HepG2 (cell line): ENCODE data around the gene PACS2. TPM values are rescaled to one million over a fixed set of nuclear protein-coding genes. Genes with fewer than 3 reads are reported as not detected.

Experiments used
- ATAC-seq: fragments of 200-7000 bp; cut with Tn5 transposase; 3 replicates; pipeline ENCODE4 v1.9.1; 2020; ENCODE audit warnings: mild to moderate bottlenecking, moderate library complexity
- BruUV-seq: library from RNA; stranded (reverse); fragments of 400-500 nt; replicated peaks from 2 replicates; lab custom pipeline; 2021; lab: Mats Ljungman, UMichigan
- CTCF ChIA-PET: fragments of 300-600 bp; formaldehyde crosslinking; extraction: SDS; loops from one replicate; lab custom pipeline; 2021; ENCODE audit warnings: low total read pairs, inconsistent platforms, low intra/inter-chr PET ratio; lab: Yijun Ruan, JAX
- POLR2A ChIA-PET: fragments of 350-600 bp; sonication (Branson Sonifier 250); formaldehyde crosslinking; loops from one replicate; lab custom pipeline; 2020; ENCODE audit warnings: antibody characterized with exemption, inconsistent platforms; lab: Yijun Ruan, JAX
- DNase-seq: peaks from one replicate; pipeline ENCODE4 v3.0.0-alpha.2; 2015; ENCODE audit warnings: low spot score
- FAIRE-seq: peaks from 3 replicates; lab custom pipeline; 2011; peaks lifted over from hg19 to GRCh38; lab: Jason Lieb, UNC
- H2AFZ ChIP-seq: one replicate; pipeline ENCODE4 v1.6.1; 2011; ENCODE audit warnings: low read length, inconsistent platforms
- H3K27ac ChIP-seq: fragments of 300-600 bp; 3 replicates; pipeline ENCODE4 v1.8.0; 2011; ENCODE audit warnings: mixed run types, mild to moderate bottlenecking, mixed read lengths, low read length, inconsistent platforms; ENCODE audit not compliant: insufficient read depth; ENCODE audit errors: extremely low read length
- H3K27me3 ChIP-seq, 2 experiments: fragments of 200-600 bp in 1 of 2; 2 replicates in 1 of 2; 3 replicates in 1 of 2; pipeline versions ENCODE4 v1.6.0 to v1.8.0; 2011; ENCODE audit warnings: low read length in 2 of 2, mild to moderate bottlenecking in 2 of 2, moderate library complexity in 2 of 2, inconsistent platforms in 1 of 2; ENCODE audit not compliant: insufficient read depth in 2 of 2, control insufficient read depth in 1 of 2
- H3K36me3 ChIP-seq, 2 experiments: fragments of 200-600 bp in 1 of 2; replicated peaks in 1 of 2; 2 replicates in 1 of 2; 3 replicates in 1 of 2; pipeline versions ENCODE4 v1.5.1 to v1.8.0; 2011; ENCODE audit warnings: low read length in 2 of 2, inconsistent platforms in 1 of 2; ENCODE audit not compliant: insufficient read depth in 2 of 2, control insufficient read depth in 1 of 2
- H3K4me1 ChIP-seq: 2 replicates; pipeline ENCODE4 v1.5.1; 2012; ENCODE audit warnings: low read length, inconsistent platforms; ENCODE audit not compliant: insufficient read depth
- H3K4me2 ChIP-seq: 2 replicates; pipeline ENCODE4 v1.6.0; 2011; ENCODE audit warnings: low read depth, low read length, inconsistent platforms
- H3K4me3 ChIP-seq, 3 experiments: fragments of 200-600 bp in 1 of 3; sonication (generic), shearing (Covaris generic) in 1 of 3; replicated peaks in 1 of 3; 2 replicates each; pipeline ENCODE4 v1.5.1; 2011 to 2016; ENCODE audit warnings: low read length in 3 of 3, inconsistent platforms in 2 of 3, low read depth in 2 of 3, mild to moderate bottlenecking in 2 of 3, control low read depth in 1 of 3, mixed read lengths in 1 of 3; ENCODE audit not compliant: insufficient read depth in 1 of 3
- H3K79me2 ChIP-seq: one replicate; pipeline ENCODE4 v1.6.1; 2011; ENCODE audit warnings: low read length, inconsistent platforms; ENCODE audit not compliant: insufficient read depth
- H3K9ac ChIP-seq: 2 replicates; pipeline ENCODE4 v1.6.0; 2011; ENCODE audit warnings: mild to moderate bottlenecking, low read depth, low read length, inconsistent platforms; ENCODE audit not compliant: insufficient read depth
- H3K9me3 ChIP-seq: 2 replicates; pipeline ENCODE4 v1.5.1; 2012; ENCODE audit warnings: mild to moderate bottlenecking, low read length
- H4K20me1 ChIP-seq: 2 replicates; pipeline ENCODE4 v1.6.0; 2011; ENCODE audit warnings: inconsistent platforms, mild to moderate bottlenecking, low read length, moderate library complexity; ENCODE audit not compliant: insufficient read depth
- ADNP ChIP-seq: sonication (generic); formaldehyde crosslinking; IDR thresholded peaks from 2 replicates; pipeline ENCODE4 v1.4.0; 2020; ENCODE audit warnings: missing genetic modification reagents
- ATF7-NPFF ChIP-seq: sonication (generic); formaldehyde crosslinking; IDR thresholded peaks from 2 replicates; pipeline ENCODE4 v1.8.1; 2023; ENCODE audit warnings: mild to moderate bottlenecking, low read depth, missing genetic modification reagents, moderate library complexity
- DMAP1 ChIP-seq: IDR thresholded peaks from 2 replicates; pipeline ENCODE4 v1.6.1; 2016
- MYC ChIP-seq: sonication (generic); formaldehyde crosslinking; IDR thresholded peaks from 2 replicates; pipeline ENCODE4 v1.9.0; 2021; ENCODE audit warnings: missing genetic modification reagents, borderline replicate concordance
- NONO ChIP-seq, 2 experiments: fragments of 450-650 bp in 1 of 2; sonication (generic) in 1 of 2; formaldehyde crosslinking in 1 of 2; IDR thresholded peaks in 1 of 2; conservative IDR thresholded peaks in 1 of 2; 2 replicates each; pipeline versions ENCODE4 v1.6.1 to v1.8.0; 2017 to 2022; ENCODE audit warnings: mild to moderate bottlenecking in 1 of 2, missing genetic modification reagents in 1 of 2, moderate library complexity in 1 of 2
- XBP1 ChIP-seq: sonication (generic); formaldehyde crosslinking; IDR thresholded peaks from 2 replicates; pipeline ENCODE4 v1.5.0; 2020; ENCODE audit warnings: missing genetic modification reagents
- ZMAT3 ChIP-seq: sonication (generic); formaldehyde crosslinking; conservative IDR thresholded peaks from 2 replicates; pipeline ENCODE4 v1.7.0; 2021; ENCODE audit warnings: missing genetic modification reagents
- ZNF232 ChIP-seq: sonication (generic); formaldehyde crosslinking; IDR thresholded peaks from 2 replicates; pipeline ENCODE4 v1.4.0; 2020; ENCODE audit warnings: missing genetic modification reagents, borderline replicate concordance
- ZNF24 ChIP-seq: fragments of 450-650 bp; IDR thresholded peaks from 2 replicates; pipeline ENCODE4 v1.6.1; 2017; ENCODE audit warnings: antibody characterized with exemption, mild to moderate bottlenecking
- ZNF296 ChIP-seq: sonication (generic); formaldehyde crosslinking; conservative IDR thresholded peaks from 2 replicates; pipeline ENCODE4 v1.5.0; 2020; ENCODE audit warnings: mild to moderate bottlenecking, missing genetic modification reagents
- ZNF317 ChIP-seq: sonication (generic); formaldehyde crosslinking; IDR thresholded peaks from 2 replicates; pipeline ENCODE4 v1.5.0; 2020; ENCODE audit warnings: mild to moderate bottlenecking, missing genetic modification reagents
- ZNF557 ChIP-seq: sonication (generic); formaldehyde crosslinking; IDR thresholded peaks from 2 replicates; pipeline ENCODE4 v1.4.0; 2020; ENCODE audit warnings: missing genetic modification reagents
- ZNF598 ChIP-seq: sonication (generic); formaldehyde crosslinking; IDR thresholded peaks from 2 replicates; pipeline ENCODE4 v1.5.1; 2020; ENCODE audit warnings: mild to moderate bottlenecking, missing genetic modification reagents, borderline replicate concordance
- ZNF720 ChIP-seq: sonication (generic); formaldehyde crosslinking; IDR thresholded peaks from 2 replicates; pipeline ENCODE4 v1.4.0; 2020; ENCODE audit warnings: missing genetic modification reagents
- WGBS: methylation state at CpG from one replicate; pipeline ENCODE4 v1.1.6; 2017; ENCODE audit warnings: low lambda C conversion rate; 5-methylcytosine and 5-hydroxymethylcytosine counted together
- in situ Hi-C: cut with HindIII; loops from 2 replicates; pipeline ENCODE4 v1.10.0; 2017; ENCODE audit warnings: low pct_unique_long_range_greater_than_20kb; ENCODE audit not compliant: extremely low pct_ligation_motif_present
- intact Hi-C: fragments of 100-400 bp; cut with micrococcal nuclease; formaldehyde crosslinking; loops from one replicate; pipeline ENCODE4 v1.10.0; 2022; ENCODE audit not compliant: unreplicated experiment
- polyA plus RNA-seq, 8 experiments: library from polyadenylated mRNA; depleted of rRNA in 3 of 8; stranded (reverse) in 7 of 8; unstranded in 1 of 8; fragments of >200 nt; fragmentation: Illumina TruSeq in 4 of 8; extraction: Trizol in 4 of 8; gene quantifications; 2 replicates each; pipeline versions ENCODE4 v1.2.1 to v1.2.3, GENCODE V29; 2011 to 2016; ENCODE audit warnings: low read depth in 4 of 8, missing spikeins in 1 of 8, mixed read lengths in 1 of 8; ENCODE audit not compliant: insufficient read depth in 1 of 8
- total RNA-seq, 5 experiments: library from RNA; depleted of rRNA; stranded (reverse); fragments of >200 nt; fragmentation: Illumina TruSeq; extraction: Trizol; gene quantifications; 2 replicates each; pipeline ENCODE4 v1.2.3, GENCODE V29; 2016; ENCODE audit warnings: low read depth in 1 of 5
- TF ChIP-seq, protein P1 (sequence below): sonication (generic); formaldehyde crosslinking; IDR thresholded peaks from 2 replicates; pipeline ENCODE4 v1.9.0; 2021; ENCODE audit warnings: missing genetic modification reagents, borderline replicate concordance
- TF ChIP-seq, protein P2 (sequence below): sonication (generic); formaldehyde crosslinking; IDR thresholded peaks from 2 replicates; pipeline ENCODE4 v1.5.0; 2020; ENCODE audit warnings: missing genetic modification reagents

PACS2 gene
- total and polyA plus RNA-seq, 2 of the 13 experiments (the other 11 are each of a cell fraction or from before 2014, with no cell fraction given) = 23.6 to 27.6 TPM

DNA sequence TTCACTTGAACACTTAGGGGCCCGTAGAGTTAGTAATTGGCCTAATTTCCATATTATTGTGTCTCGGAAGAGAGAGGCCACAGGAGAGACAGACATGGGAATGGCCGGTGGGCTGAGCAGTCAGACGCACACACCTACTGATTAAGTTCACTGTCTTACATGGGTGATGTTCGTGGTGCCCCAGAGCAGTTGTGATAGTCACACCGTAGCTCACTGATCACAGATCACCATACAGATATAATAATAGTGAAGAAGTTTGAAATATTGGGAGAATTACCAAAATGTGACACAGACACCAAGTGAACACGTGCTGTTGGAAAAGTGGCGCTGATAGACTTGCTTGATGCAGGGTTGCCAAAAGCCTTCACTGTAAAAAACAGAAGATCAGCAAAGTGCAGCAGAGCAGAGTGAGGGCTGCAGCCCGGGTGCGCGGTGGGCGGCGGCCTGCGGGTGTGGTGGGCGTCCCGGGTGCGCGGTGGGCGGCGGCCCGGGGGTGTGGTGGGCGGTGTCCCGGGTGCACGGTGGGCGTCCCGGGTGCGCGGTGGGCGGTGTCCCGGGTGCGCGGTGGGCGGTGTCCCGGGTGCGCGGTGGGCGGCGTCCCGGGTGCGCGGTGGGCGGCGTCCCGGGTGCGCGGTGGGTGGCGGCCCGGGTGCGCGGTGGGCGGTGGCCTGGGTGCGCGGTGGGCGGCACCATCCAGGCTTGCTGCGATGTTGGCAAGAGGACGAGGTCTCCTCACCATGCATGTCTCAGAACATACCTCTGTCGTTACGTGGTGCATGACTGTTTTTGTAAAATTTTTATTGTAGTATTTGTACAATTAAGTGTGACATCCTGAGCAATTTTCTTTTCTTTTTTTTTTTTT lies 49.5 kb downstream of the PACS2 start:
- Histone ChIP-seq H3K27ac (no peak overlapping the region), H3K36me3 (no peaks in the 10 kb centered on the region; a peak in 1 of 5 replicates), H3K27me3 (no peaks in the 10 kb centered on the region), H3K4me2 (no peak overlapping the region), H2AFZ (no peak overlapping the region), H3K9ac (no peak overlapping the region), H4K20me1 (no peaks in the 10 kb centered on the region), H3K4me3 (no peak overlapping the region), H3K79me2 (no peaks in the 10 kb centered on the region), H3K4me1 (no peaks in the 10 kb centered on the region), H3K9me3 (no peaks in the 10 kb centered on the region)
- no peak for DNase-seq
- no peak for FAIRE-seq
- in situ Hi-C loops (no loop called here), intact Hi-C loops (no loop called here)
- BruUV-seq = no TSS peak
- no peak for TF ChIP-seq MYC (CRISPR knock-in tag)
- no peak for TF ChIP-seq ZNF720 (CRISPR knock-in tag)
- TF ChIP-seq ZNF598 = no peak
- no peak for TF ChIP-seq ZMAT3 (CRISPR knock-in tag)
- no peak for TF ChIP-seq ZNF296 (CRISPR knock-in tag)
- no peak for TF ChIP-seq NONO (IDR thresholded peaks at IDR 0.05)
- TF ChIP-seq NONO (CRISPR knock-in tag; conservative IDR thresholded peaks at IDR 0.05) = no peak
- ATAC-seq = no peak
- ChIA-PET POLR2A (no interaction called here), CTCF (no interaction called here)
- 95% methylated on average over 58 of the region's 58 CpGs for WGBS

- Histone ChIP-seq H3K27ac (no peak overlapping the region), H3K9ac (no peak overlapping the region), H3K9me3 (no peaks in the 10 kb centered on the region), H3K27me3 (no peaks in the 10 kb centered on the region), H3K79me2 (no peaks in the 10 kb centered on the region), H2AFZ (no peak overlapping the region), H3K36me3 (no peaks in the 10 kb centered on the region; a peak in 1 of 5 replicates), H3K4me2 (no peak overlapping the region), H4K20me1 (no peaks in the 10 kb centered on the region), H3K4me1 (no peaks in the 10 kb centered on the region), H3K4me3 (no peak overlapping the region)
- ChIA-PET CTCF (no interaction called here), POLR2A (no interaction called here)
- DNase-seq (no peak), FAIRE-seq (no peak), ATAC-seq (no peak)
- in situ Hi-C loops (no loop called here), intact Hi-C loops (no loop called here)
- no TSS peak for BruUV-seq
- 88% methylated on average over 11 of the region's 11 CpGs for WGBS
- TF ChIP-seq, protein P1, sequence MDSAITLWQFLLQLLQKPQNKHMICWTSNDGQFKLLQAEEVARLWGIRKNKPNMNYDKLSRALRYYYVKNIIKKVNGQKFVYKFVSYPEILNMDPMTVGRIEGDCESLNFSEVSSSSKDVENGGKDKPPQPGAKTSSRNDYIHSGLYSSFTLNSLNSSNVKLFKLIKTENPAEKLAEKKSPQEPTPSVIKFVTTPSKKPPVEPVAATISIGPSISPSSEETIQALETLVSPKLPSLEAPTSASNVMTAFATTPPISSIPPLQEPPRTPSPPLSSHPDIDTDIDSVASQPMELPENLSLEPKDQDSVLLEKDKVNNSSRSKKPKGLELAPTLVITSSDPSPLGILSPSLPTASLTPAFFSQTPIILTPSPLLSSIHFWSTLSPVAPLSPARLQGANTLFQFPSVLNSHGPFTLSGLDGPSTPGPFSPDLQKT (CRISPR knock-in tag) = no peak
- TF ChIP-seq ATF7-NPFF (CRISPR knock-in tag) (no peak), ZNF317 (CRISPR knock-in tag) (no peak), ZNF557 (CRISPR knock-in tag) (no peak), ZNF232 (CRISPR knock-in tag) (no peak), DMAP1 (CRISPR knock-in tag) (no peak), ADNP (no peak), ZNF24 (no peak), XBP1 (CRISPR knock-in tag) (no peak)
- TF ChIP-seq, protein P2, sequence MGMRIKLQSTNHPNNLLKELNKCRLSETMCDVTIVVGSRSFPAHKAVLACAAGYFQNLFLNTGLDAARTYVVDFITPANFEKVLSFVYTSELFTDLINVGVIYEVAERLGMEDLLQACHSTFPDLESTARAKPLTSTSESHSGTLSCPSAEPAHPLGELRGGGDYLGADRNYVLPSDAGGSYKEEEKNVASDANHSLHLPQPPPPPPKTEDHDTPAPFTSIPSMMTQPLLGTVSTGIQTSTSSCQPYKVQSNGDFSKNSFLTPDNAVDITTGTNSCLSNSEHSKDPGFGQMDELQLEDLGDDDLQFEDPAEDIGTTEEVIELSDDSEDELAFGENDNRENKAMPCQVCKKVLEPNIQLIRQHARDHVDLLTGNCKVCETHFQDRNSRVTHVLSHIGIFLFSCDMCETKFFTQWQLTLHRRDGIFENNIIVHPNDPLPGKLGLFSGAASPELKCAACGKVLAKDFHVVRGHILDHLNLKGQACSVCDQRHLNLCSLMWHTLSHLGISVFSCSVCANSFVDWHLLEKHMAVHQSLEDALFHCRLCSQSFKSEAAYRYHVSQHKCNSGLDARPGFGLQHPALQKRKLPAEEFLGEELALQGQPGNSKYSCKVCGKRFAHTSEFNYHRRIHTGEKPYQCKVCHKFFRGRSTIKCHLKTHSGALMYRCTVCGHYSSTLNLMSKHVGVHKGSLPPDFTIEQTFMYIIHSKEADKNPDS (CRISPR knock-in tag) = no peak
Observed at GRCh38 chr14:105365101-105365500, 50.6 kb downstream of the PACS2 start.
